Neural progenitor cell (in vitro differentiated cells): ENCODE measurements around the gene ADAMTSL5.

Experiments used
- EZH2 ChIP-seq: fragments of 200-600 bp; sonication (generic); IDR thresholded peaks from 2 replicates; pipeline ENCODE4 v1.6.1; 2017; ENCODE audit warnings: antibody characterized with exemption, mild to moderate bottlenecking, moderate library complexity
- TF ChIP-seq, protein P1 (sequence below): fragments of 200-600 bp; sonication (generic); IDR thresholded peaks from 2 replicates; pipeline ENCODE4 v1.5.1; 2017; ENCODE audit warnings: antibody characterized with exemption, mild to moderate bottlenecking

DNA sequence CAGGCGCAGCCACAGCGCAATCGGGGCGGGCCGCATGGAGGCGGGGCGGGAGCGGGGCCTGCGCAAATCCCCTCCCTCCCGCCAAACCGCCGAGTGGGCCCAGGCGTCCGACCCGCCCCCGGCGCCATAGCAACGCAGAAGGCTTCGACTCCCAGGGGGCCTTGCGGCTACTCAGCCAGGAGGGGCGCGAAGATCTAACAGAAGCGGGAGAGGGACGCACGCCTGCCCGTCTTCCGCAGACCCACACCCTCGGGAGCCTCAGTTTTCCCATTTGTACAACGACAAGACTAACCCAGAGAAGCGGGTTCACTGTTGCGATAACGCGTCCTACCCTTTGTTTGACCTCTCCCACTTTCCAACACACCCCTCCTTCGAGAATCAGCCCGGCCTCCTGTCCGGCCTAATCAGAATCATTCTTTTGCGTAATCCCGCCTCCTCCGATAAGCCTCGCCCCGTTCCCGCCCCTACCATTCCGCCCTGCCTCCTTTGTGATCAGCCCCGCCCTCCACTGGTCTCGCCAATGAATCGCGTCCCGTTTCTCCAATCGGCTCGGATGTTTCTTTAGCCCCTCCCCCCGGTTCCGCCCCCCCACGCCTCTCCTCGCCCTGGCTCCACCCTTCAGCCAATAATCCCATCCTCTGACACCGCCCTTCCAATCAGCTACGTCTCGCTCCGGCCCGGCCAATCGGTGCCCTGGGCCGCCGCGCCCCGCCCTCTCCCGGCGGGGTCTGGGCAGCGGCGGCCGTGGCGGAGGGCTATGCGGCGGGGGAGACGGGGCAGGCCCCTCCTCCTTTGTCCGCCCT, 22.3 kb downstream of the ADAMTSL5 start, which contains the start of gene PCSK4:
- no peak for TF ChIP-seq EZH2
- TF ChIP-seq, protein P1, sequence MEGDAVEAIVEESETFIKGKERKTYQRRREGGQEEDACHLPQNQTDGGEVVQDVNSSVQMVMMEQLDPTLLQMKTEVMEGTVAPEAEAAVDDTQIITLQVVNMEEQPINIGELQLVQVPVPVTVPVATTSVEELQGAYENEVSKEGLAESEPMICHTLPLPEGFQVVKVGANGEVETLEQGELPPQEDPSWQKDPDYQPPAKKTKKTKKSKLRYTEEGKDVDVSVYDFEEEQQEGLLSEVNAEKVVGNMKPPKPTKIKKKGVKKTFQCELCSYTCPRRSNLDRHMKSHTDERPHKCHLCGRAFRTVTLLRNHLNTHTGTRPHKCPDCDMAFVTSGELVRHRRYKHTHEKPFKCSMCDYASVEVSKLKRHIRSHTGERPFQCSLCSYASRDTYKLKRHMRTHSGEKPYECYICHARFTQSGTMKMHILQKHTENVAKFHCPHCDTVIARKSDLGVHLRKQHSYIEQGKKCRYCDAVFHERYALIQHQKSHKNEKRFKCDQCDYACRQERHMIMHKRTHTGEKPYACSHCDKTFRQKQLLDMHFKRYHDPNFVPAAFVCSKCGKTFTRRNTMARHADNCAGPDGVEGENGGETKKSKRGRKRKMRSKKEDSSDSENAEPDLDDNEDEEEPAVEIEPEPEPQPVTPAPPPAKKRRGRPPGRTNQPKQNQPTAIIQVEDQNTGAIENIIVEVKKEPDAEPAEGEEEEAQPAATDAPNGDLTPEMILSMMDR: no peak
